Peyer's patch (tissue), 4 donors: ENCODE data around the gene TLCD2.
"Not testable (repeated sequence)": the region's sequence is repeated elsewhere in the genome, so short reads cannot be mapped to it uniquely, and the experiment has no call there.

ENCODE experiments used
- POLR2A ChIP-seq, 2 donors: fragments of 450-650 bp; IDR thresholded peaks; one replicate each; pipeline ENCODE4 v1.5.1; 2017; ENCODE audit warnings: antibody characterized with exemption in 2 of 2, mild to moderate bottlenecking in 2 of 2, moderate library complexity in 2 of 2
- TF ChIP-seq, protein P1 (sequence below), 6 experiments: fragments of 450-650 bp in 4 of 6; fragments of 200-600 bp in 2 of 6; sonication (generic) in 1 of 6; IDR thresholded peaks; one replicate each; pipeline ENCODE4 v1.5.1; 2017 to 2019; ENCODE audit warnings: antibody characterized with exemption in 6 of 6, mild to moderate bottlenecking in 3 of 6, moderate library complexity in 1 of 6

DNA sequence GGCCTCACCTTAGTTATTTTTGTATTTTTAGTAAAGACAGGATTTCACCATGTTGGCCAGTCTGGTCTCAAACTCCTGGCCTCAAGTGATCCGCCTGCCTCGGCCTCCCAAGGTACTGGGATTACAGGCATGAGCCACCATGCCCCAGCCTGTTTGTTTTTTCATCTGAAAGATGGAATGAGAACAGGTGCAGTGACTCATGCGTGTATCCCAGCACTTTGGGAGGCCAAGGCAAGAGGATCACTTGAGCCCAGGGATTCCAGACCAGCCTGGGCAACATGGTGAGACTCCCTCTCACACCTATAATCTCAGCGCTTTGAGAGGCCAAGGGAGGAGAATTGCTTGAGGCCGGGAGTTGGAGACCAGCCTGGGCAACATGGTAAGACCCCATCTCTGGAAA, 10.3 kb downstream of the TLCD2 start:
- not testable (repeated sequence) for TF ChIP-seq POLR2A (IDR thresholded peaks at IDR 0.05)
- TF ChIP-seq, protein P1, sequence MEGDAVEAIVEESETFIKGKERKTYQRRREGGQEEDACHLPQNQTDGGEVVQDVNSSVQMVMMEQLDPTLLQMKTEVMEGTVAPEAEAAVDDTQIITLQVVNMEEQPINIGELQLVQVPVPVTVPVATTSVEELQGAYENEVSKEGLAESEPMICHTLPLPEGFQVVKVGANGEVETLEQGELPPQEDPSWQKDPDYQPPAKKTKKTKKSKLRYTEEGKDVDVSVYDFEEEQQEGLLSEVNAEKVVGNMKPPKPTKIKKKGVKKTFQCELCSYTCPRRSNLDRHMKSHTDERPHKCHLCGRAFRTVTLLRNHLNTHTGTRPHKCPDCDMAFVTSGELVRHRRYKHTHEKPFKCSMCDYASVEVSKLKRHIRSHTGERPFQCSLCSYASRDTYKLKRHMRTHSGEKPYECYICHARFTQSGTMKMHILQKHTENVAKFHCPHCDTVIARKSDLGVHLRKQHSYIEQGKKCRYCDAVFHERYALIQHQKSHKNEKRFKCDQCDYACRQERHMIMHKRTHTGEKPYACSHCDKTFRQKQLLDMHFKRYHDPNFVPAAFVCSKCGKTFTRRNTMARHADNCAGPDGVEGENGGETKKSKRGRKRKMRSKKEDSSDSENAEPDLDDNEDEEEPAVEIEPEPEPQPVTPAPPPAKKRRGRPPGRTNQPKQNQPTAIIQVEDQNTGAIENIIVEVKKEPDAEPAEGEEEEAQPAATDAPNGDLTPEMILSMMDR (IDR thresholded peaks at IDR 0.05) = not testable (repeated sequence)
